Activated CD8-positive, alpha-beta memory T cell treated with anti-CD3 and anti-CD28 coated beads for 48 hours (primary cell): ENCODE measurements around the gene AZGP1.
A peak's percentile ranks its signal among the peaks of the same experiment; 100 is the strongest.
"Not testable (repeated sequence)": the region's sequence is repeated elsewhere in the genome, so short reads cannot be mapped to it uniquely, and the experiment has no call there.

ENCODE experiments used
- DNase-seq, 3 experiments: peaks; one replicate each; pipeline ENCODE4 v3.0.0-alpha.2; 2020; ENCODE audit warnings: low read depth in 2 of 3, low spot score in 2 of 3

AZGP1 gene

DNA sequence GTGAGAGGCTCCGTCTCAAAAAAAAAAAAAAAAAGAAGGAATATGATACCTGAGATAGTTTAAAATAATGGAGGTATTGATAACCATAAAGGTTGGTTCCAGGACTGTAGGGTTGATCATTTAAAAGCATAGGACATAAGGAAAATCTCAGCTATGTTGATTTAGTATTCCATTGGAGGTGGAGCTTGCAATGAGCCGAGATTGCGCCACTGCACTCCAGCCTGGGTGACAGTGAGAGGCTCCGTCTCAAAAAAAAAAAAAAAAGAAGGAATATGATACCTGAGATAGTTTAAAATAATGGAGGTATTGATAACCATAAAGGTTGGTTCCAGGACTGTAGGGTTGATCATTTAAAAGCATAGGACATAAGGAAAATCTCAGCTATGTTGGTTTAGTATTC is 23.2 kb downstream of the AZGP1 start:
- not testable (repeated sequence) for DNase-seq

DNA sequence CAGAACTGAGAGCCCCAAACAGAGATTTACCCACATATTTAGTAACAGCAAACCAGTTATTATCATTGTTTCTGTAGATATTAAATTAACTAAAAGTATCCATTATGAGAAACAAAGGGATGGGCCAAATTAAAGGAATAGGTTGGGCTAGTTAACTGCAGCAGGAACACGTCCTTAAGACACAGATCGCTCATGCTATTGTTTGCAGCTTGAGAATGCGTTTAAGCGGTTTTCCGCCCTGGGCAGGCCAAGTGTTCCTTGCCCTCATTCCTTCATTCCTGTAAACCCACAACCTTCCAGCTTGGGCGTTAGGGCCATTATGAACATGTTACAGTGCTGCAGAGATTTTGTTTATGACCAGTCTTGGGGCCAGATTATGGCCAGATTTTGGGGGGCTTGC is 25.0 kb downstream of the AZGP1 start:
- not testable (repeated sequence) for DNase-seq

DNA sequence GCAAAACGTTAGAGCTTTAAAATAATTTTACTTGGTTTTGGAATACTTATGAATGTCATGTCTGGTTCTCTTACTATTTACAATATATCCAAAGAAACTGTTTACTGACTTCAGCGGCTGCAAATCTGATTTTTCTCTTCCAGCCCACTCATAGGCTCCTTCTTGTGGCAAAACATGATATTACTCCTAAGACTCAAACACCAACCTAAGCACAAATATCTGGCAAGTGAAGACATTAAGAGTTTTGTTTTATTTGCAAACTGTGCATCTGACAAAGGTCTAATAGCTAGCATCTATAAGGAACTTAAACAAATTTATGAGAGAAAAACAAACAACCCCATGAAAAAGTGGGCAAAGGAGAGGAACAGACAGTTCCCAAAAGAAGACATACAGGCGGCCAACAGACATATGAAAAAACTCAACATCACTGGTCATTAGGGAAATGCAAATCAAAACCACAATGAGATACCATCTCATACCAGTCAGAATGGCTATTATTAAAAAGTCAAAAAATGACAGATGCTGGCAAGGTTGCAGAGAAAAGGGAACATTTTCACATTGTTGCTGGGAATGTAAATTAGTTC is 26.1 kb downstream of the AZGP1 start:
- no peak for DNase-seq

DNA sequence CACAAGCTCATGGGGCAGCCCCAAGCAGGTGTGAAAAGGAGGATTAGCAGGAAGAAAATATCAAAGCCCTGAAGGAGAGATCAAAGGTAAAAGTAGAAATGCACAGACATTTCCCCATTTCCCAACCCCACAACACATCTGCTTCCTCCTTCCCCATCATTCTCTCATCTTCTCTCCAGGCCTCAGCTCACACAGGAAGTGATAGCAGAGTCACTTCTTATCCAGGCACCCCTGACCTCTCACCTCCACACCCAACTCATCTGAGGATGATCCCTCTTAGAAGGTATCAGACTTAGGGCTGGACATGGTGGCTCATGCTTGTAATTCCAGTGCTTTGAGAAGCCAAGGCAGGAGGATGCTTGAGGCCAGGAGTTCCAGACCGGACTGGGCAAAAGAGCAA is 28.2 kb downstream of the AZGP1 start:
- DNase-seq, result no peak

DNA sequence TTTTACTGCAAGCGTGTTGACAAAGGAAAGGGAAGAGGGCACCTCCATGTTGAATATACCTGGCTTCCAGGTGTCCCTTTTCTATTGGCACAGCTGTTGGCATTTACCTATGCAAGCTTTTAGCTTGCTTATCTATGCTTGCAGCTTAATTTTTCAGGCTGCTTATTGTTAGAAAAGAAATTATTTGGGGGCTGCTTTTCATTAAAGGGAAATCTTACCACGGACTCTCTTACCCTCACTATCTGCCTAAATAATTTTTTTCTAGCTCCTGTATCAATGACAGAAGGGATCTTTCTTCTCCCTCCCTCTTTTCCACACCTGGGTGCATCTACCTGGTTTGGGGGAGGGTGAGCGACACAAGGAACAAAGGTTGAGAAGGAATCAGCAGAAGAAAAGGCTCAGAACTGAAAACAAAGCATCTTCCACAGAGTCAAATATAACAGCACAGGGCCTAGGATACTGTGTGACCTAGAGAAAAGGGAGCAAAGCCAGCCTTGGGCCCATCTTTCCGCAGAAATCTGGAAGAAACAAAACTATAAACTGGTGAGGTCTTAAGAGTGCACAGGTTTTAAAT is 31.2 kb downstream of the AZGP1 start:
- no peak for DNase-seq

DNA sequence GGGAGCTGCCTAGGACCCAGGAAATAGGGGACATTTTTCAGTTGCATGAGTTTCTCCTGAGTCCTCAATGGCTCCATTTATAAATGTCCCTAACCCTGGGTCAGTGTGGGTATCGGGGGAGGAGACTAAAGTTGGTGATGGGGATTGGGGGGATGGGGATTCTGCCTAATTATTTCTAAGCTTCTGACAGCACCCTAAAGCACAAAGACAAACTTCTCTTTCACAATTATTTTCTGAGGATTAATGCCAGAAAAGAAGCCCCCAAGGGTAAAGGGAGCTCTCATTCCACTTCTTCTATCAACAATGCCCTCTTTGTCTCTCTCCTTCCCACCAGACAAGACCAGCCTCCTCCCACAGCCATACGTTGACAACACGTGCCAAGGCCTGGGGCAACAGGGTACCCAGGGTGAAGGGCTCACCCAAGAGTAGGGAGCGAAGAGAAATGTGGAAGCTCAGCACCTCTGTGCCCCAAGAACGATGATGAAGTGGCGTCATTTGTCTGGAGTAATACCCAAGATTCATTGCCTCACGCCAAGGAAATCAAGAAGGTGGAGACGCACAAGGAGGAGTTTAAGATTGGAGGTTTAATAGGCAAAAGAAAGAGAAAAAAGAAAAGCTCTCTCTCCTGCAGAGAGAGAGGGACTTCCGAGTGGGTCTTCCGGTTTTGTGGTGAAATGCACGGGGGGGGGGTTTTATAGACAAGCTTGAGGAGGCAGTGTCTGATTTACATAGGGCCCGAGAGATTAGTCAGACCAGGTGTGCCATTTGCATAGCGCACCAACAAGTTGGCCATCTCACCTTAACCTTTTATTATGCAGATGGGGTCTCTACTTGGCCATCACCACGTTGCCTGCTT is 32.0 kb downstream of the AZGP1 start:
- DNase-seq, result no peak

DNA sequence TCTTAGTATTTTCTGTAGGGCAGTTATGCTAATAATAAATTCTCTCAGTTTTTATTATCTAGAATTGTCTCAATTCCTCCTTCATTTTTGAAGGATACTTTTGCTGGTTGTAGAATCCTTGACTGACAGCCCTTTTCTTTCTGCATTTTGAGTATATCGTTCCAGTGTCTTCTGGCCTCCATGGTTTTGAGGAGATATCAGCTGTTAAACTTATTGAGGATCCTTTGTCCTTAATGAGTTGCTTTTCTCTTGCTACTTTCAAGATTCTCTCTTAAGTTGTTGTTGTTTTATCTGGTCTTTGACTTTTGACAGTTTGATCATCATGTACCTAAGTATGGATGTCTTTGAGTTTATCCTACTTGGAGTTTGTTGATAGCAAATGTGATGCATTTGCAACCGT is 37.5 kb downstream of the AZGP1 start:
- DNase-seq, result no peak

DNA sequence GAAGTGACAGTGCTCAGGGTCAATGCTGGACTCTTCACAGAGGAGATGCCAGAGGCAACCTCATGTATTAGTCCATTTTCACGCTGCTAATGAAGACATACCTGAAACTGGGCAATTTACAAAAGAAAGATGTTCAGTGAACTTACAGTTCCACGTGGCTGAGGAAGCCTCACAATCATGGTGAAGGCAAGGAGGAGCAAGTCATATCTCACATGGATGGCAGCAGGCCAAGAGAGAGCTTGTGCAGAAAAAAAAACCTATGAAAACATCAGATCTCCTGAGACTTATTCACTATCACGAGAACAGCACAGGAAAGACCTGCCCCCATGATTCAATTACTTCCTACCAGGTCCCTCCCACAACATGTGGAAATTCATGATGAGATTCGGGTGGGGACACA is 40.8 kb downstream of the AZGP1 start:
- DNase-seq, result not testable (repeated sequence)

DNA sequence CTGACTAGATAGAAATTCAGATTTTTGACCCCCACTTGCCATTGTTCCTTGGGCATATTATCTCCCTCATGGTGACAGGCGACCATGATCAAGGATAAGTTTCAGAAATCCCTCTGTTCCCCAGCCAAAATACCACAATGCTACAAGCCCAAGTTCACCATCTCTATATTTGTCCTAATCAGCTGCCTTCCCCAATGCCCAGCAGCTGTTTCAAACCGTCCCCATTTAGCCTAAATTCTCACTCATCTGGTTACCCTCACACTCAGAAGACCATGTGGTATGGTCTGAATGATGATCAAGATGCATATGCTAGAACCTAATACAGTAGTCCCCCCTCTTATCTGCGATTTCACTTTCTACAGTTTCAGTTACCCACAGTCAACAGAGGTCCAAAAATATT is 45.5 kb downstream of the AZGP1 start:
- no peak for DNase-seq

DNA sequence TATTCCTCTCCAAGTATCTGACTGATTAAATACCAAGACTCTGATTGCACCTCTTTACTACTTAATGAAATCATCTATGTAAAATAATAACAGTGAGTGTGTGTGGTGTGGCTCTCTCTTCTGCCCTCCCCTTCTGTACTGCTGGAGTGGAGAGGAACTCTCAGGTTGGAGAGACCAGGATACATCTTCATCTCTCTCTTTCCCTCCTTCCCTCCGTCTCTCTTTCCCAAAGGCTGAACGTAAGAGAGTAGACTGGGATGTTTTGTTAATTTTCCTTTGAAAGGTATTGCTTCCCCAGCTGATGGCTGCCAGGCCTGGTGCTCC is 46.1 kb downstream of the AZGP1 start:
- no peak for DNase-seq

DNA sequence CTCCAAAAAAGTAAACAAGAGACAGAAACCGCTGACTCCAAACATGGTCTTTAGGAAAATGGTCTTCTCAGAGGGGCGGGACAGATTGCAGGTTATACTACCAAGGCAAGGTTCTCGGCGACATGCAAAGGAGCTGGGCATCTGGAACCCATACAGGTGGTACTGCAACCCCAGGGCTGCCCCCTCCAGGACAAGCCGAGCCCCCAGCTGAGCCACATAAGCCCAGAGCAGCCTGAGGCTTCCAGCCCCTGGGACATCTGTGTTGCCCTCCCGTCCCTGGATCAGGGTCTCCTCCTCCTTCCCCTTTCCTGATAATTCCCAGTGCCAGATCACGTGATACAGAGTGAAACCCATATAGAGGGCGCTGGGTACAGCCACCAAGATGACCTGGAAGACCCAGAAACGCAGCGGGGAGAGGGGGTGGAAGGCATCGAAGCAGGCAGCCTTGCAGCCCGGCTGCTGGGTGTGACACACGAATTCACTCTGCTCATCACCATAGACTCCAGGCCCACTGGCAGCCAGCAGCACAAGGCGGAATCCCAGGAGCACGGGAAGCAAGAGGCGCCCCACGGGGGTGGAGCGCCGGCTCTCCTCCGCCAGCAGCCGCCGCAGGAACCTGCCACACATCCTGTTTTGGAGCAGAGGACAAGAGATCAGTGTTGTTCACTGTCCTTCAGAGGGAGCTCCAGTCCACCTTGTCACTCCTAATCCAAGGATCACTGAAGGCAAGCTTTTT is 46.7 kb downstream of the AZGP1 start, which contains the start of gene GJC3:
TSS of gene GJC3 (minus strand) at position 627 of the 736 bp plus-strand sequence. CDS start at position 627, 0 bp downstream.
- DNase-seq, result peak in 1 of 3 experiments; percentile 10

DNA sequence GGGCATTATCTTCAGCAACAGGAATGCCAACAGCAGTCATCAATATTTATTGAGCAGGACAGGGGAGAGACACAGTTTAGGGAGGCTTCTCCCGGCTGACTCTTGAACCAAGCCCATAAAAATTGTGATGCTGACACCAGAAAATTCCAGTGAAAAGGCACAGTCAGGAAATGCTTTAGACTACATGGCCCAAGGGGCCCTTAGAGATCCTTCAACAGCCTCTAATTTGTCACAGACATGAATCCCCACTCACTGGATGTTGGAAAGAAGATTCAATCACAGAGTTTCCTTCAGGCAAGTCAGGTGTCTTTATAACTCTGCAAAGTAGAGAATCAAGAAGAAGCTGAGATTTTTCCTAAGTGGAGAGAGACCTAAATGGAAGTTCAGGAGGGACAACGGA is 47.6 kb downstream of the AZGP1 start:
- no peak for DNase-seq

DNA sequence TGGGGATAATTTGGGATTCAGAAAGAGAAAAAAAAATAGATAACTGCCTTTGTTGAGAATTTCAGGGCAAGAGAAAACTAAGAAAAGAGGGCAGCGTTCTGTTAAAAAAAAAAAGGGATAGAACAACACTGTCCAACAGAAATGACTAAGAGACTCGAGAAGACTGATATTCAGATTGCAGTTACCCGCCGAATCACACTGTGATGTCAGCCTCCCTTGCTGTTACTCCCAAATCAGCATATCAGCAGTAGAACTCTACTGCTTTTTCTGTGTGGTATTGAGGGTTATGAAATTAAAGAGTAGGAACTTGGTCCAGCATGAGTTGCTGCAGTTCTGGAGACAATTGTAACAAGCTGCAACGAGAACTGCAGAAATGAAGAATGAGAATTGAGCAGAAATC is 48.3 kb downstream of the AZGP1 start:
- no peak for DNase-seq

DNA sequence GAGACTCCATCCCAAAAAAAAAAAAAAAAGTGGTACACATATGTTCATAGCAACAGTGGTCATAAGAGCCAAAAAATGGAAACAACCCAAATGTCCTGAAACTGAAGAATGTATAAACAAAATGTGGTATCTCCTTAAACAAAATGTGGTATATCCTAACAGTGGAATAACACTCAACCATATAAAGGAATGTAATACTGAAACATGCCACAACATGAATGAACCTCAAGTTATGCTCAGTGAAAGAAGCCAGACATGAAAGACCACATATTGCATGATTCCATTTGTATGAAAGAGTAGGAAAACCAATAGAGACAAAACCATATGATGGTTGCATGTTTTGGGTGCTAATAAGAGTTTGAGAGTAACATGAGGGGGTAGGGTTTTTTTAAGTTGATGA is 49.5 kb downstream of the AZGP1 start:
- DNase-seq, result no peak

DNA sequence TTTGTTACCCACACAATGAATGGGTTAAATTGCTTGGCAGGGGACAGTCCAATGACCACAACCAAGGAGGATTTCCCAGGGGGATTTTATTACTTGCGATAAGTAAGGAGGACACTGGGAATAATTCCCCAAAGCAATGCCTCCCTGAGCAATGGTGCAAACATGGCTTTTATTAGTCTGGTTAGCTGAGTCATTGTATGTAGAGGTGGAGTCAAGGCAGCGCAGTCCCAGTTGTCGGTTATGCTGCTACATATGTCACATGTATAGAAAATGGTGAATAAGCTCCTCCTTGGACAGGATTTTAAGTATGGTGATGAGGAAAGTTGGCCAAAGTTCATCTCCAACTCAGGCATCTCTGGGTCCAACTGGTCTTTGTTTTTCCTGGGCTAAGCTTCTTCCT is 52.6 kb downstream of the AZGP1 start:
- no peak for DNase-seq

DNA sequence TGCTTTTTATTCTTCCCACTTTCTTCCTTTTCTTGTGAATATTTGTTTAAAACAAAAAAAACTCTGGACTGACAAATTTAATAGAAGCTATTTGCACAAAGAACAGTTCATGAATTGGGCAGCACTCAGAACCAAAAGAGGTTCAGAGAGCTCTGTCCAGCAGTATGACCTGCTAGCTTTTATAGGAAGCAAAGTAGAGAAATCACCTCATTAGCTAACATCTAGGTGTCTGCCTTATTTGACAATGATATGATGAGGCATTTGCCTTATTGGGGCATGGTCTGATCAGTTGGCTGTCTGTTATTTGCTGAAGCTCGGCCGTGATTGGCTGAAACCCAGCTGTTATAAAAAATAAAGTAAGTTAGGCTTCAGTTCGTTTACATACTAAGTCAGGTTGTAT is 55.7 kb downstream of the AZGP1 start:
- no peak for DNase-seq

DNA sequence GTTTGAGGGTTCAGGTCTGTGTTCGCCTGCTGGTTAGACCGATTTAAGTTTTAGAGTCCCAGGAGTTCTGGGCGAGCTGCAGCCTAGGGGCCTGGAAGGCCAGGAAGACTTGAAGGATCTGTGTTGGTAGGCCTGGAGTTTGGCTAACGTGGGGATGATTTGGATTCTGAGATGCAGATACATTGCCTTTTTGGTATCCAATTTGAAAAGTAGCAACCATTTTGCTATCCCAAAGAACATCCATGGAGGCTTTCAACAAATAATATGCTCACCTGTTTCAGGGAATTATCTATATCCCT is 56.1 kb downstream of the AZGP1 start:
- DNase-seq, result peak in 1 of 3 experiments; percentile 15

DNA sequence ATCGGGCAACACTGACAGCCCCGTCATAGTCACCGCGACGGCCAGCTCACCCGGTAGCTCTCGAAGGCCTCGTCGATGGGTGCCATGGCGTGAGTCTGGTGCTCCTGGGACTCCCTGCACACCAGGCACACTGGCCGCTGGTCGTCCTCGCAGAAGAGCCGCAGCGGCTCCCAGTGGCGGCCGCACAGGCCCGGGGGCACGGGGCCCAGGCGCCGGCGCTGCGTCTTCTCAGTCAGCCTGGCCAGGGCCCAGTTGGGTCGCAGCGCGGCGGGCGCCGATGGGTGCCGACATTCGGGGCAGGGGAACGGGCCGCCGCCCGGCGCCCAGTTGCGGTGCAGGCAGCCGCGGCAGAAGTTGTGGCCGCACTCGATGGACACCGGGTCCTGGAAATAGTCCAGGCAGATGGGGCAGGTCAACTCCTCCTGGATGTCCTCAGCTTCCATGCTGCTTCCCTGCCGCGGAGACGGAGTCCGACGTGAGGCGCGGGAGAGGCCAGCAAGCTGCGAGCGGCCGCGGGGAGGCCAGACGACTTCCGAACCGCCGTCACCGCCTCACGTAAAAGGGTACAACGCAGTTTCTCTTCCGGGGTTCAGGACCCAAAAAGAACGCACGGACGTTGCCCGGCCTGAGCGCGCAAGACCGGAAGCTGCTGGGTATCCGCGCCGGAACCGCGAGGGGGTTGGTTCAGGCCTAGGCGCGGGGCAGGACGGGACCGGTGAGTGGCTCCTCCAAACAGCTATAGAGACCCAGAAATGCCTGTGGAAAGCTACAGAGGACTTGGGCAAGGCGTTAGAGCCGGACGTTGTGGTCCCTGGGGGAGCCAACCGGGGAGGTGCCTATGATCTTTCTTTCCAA is 56.6 kb downstream of the AZGP1 start, which contains the start of gene TRIM4:
TSS of gene TRIM4 (minus strand) at position 572 of the 855 bp plus-strand sequence. CDS start at position 443, 129 bp downstream.
- DNase-seq, result peak; percentile 69 to 89 (median 86)
